ENCODE measurements around the gene ARID3A. TPM values are rescaled to one million over a fixed set of nuclear protein-coding genes. Genes with fewer than 3 reads are reported as not detected.

The ARID3A gene
- total RNA-seq, 1 donor from 2014 or later: 106 TPM

GRCh38 chr19:917323-918151, 8.3 kb upstream of the ARID3A start, which contains the start of gene KISS1R:
KISS1R (plus strand) TSS chr19:917333; CDS start chr19:917503, 170 bp downstream.
- H3K4me3 ChIP-seq (ENCODE audit: insufficient read depth, low read depth, low read length): peak within 1 kb of the TSS; percentile 1
- no peak within 1 kb of the TSS for H3K4me3 Mint-ChIP-seq (ENCODE audit: unreplicated experiment)
- H4K20me1 ChIP-seq (ENCODE audit: insufficient read depth, low read length): no peaks in the 10 kb centered on the region
- H3K4me2 ChIP-seq (ENCODE audit: low read length): peak within 1 kb of the TSS; percentile 50
- FAIRE-seq (no peak), DNase-seq (ENCODE audit: low read depth) (no peak)
- H3K79me2 ChIP-seq (ENCODE audit: insufficient read depth, low read length): no peaks in the 10 kb centered on the region
- H3K9me3 Mint-ChIP-seq (ENCODE audit: unreplicated experiment): peaks cover 2% of the 10 kb centered on the region
- peaks cover 12% of the 10 kb centered on the region for H3K27me3 Mint-ChIP-seq (ENCODE audit: low read depth, unreplicated experiment)
- no peak within 1 kb of the TSS for H3K9ac ChIP-seq (ENCODE audit: low read length)
- no peaks in the 10 kb centered on the region for H3K36me3 ChIP-seq (ENCODE audit: insufficient read depth, low read length)
- H3K4me1 Mint-ChIP-seq (ENCODE audit: low read depth, unreplicated experiment): no peaks in the 10 kb centered on the region
- peak within 1 kb of the TSS; percentile 10 for H2AFZ ChIP-seq (ENCODE audit: low read depth, low read length)
- no peaks in the 10 kb centered on the region for H3K9me3 ChIP-seq (ENCODE audit: insufficient read depth, low read depth, low read length)
- H3K27me3 ChIP-seq (ENCODE audit: insufficient read depth, low read length): peaks cover 29% of the 10 kb centered on the region
- peaks cover 10% of the 10 kb centered on the region for H3K4me1 ChIP-seq (ENCODE audit: insufficient read depth, low read length)
- no peaks in the 10 kb centered on the region for H3K36me3 Mint-ChIP-seq (ENCODE audit: low read depth, unreplicated experiment)
- H3K27ac ChIP-seq (ENCODE audit: low read depth, low read length): no peak within 1 kb of the TSS
- H3K27ac Mint-ChIP-seq (ENCODE audit: unreplicated experiment): no peak within 1 kb of the TSS
- TF ChIP-seq CTCF (IDR thresholded peaks at IDR 0.05; ENCODE audit: insufficient read depth, low read depth, low read length) (peak; percentile 6), EZH2 (IDR thresholded peaks at IDR 0.05; ENCODE audit: insufficient read depth, low read length) (peak; percentile 100)

- Histone ChIP-seq H3K9me3 (ENCODE audit: insufficient read depth, low read depth, low read length) (no peaks in the 10 kb centered on the region), H4K20me1 (ENCODE audit: insufficient read depth, low read length) (no peaks in the 10 kb centered on the region), H3K27ac (ENCODE audit: low read depth, low read length) (no peak overlapping the region), H3K27me3 (ENCODE audit: insufficient read depth, low read length) (peaks cover 29% of the 10 kb centered on the region), H3K9ac (ENCODE audit: low read length) (no peak overlapping the region), H3K36me3 (ENCODE audit: insufficient read depth, low read length) (no peaks in the 10 kb centered on the region), H3K4me2 (ENCODE audit: low read length) (no peak overlapping the region), H2AFZ (ENCODE audit: low read depth, low read length) (no peak overlapping the region), H3K4me3 (ENCODE audit: insufficient read depth, low read depth, low read length) (no peak overlapping the region), H3K79me2 (ENCODE audit: insufficient read depth, low read length) (no peaks in the 10 kb centered on the region), H3K4me1 (ENCODE audit: insufficient read depth, low read length) (peaks cover 10% of the 10 kb centered on the region)
- DNase-seq (ENCODE audit: low read depth): no peak
- peak; percentile 26 for TF ChIP-seq EZH2 (IDR thresholded peaks at IDR 0.05; ENCODE audit: insufficient read depth, low read length)
- TF ChIP-seq CTCF (IDR thresholded peaks at IDR 0.05; ENCODE audit: insufficient read depth, low read depth, low read length): no peak
- FAIRE-seq: no peak
- H3K9me3 Mint-ChIP-seq (ENCODE audit: unreplicated experiment): peaks cover 2% of the 10 kb centered on the region
- H3K36me3 Mint-ChIP-seq (ENCODE audit: low read depth, unreplicated experiment): no peaks in the 10 kb centered on the region
- H3K4me3 Mint-ChIP-seq (ENCODE audit: unreplicated experiment): no peak overlapping the region
- peaks cover 12% of the 10 kb centered on the region for H3K27me3 Mint-ChIP-seq (ENCODE audit: low read depth, unreplicated experiment)
- no peaks in the 10 kb centered on the region for H3K4me1 Mint-ChIP-seq (ENCODE audit: low read depth, unreplicated experiment)
- H3K27ac Mint-ChIP-seq (ENCODE audit: unreplicated experiment): no peak overlapping the region
Observed at GRCh38 chr19:918152-918437, 7.7 kb upstream of the ARID3A start.

Measured in astrocyte (in vitro differentiated cells and primary cell).